ENCODE data around the gene MITF. TPM values are rescaled to one million over a fixed set of nuclear protein-coding genes. Genes with fewer than 3 reads are reported as not detected.
A peak's percentile ranks its signal among the peaks of the same experiment; 100 is the strongest.

The MITF gene
- total RNA-seq, 4 donors from 2014 or later: 71.1 to 139 (median 109) TPM

DNA sequence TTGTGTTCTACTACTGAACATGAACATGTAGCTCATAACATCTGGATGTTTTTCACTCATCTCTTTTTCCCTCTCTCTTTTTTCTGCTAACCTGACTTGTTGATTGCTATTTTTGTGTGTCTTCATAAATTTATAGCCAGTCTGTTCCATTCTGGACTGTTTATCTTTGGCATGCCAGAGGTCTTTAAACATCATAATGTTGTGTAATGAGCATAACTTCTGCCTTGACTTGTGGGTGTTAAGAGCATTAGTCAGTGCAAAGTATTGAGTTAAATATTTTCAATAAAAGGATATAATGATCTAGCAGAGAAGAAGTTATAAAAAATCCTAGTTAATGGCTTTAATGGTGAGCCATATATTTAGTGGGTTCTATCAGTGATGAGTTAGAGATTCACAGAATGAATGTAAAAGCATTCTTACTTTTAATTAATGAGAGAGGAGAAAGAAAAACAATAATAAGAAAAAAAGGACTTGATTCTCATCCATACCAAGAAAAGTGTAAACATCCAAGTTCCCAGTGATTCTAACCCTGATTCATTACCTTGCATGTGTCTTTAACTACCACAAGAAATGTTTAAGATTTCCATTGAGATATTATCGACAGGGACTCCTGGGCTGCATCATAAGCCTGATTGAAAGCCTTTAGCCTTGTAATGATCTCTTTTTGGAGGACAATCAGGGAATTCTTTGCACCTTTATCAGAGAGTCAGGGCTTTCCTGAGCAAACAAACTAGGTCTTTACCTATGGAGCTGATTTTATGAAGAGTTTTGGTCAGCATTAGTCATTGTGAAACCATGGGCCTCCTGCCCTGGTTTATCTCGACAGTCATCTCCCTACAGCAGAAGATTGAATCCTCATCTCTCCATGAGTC, 22.9 kb downstream of the MITF start:
- DNase-seq (no peak), ATAC-seq (peak in 1 of 2 donors; percentile 15)
- H3K9me3 ChIP-seq: no peaks in the 10 kb centered on the region
- in situ Hi-C loops (cut with MboI; ENCODE audit: low sequenced_read_pairs in 4 of 4) (no loop called here), intact Hi-C loops (cut with DNase I; ENCODE audit: low total_unique reads) (no loop called here)
- no peaks in the 10 kb centered on the region for H3K27me3 ChIP-seq
- H3K36me3 ChIP-seq: no peaks in the 10 kb centered on the region
- peak overlapping the region; percentile 45 to 70 (median 54) for H3K27ac ChIP-seq
- H3K4me3 ChIP-seq: no peak overlapping the region
- peaks cover 72 to 76% of the 10 kb centered on the region in 2 donors for H3K4me1 ChIP-seq
- no peak for TF ChIP-seq POLR2A (IDR thresholded peaks at IDR 0.05)
- TF ChIP-seq, protein P1, sequence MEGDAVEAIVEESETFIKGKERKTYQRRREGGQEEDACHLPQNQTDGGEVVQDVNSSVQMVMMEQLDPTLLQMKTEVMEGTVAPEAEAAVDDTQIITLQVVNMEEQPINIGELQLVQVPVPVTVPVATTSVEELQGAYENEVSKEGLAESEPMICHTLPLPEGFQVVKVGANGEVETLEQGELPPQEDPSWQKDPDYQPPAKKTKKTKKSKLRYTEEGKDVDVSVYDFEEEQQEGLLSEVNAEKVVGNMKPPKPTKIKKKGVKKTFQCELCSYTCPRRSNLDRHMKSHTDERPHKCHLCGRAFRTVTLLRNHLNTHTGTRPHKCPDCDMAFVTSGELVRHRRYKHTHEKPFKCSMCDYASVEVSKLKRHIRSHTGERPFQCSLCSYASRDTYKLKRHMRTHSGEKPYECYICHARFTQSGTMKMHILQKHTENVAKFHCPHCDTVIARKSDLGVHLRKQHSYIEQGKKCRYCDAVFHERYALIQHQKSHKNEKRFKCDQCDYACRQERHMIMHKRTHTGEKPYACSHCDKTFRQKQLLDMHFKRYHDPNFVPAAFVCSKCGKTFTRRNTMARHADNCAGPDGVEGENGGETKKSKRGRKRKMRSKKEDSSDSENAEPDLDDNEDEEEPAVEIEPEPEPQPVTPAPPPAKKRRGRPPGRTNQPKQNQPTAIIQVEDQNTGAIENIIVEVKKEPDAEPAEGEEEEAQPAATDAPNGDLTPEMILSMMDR (IDR thresholded peaks at IDR 0.05 in 4 of 5, conservative IDR thresholded peaks at IDR 0.05 in 1 of 5): no peak

DNA sequence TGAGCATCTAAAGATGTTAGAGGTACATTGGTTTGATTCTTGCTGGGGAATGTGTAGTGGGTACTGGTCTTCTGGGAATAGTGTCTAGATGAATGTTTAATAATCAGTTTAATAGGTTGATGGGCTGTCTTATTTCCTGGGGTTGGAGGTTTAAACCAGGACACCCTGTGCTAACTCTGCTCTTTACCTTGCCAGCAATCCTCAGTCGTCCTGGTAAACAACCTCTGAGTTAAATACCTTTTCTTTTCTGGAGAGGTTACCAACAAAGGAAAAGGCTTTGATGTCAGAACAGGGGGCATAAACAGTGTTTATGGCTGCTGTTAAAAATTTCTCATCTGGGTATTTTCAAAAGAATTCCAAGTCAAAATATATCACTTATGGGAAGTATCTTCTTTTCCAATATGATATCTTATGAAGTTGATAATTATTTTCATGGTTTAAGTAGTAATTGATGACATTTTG, 23.5 kb downstream of the MITF start:
- H3K4me3 ChIP-seq: no peak overlapping the region
- H3K4me1 ChIP-seq: peaks cover 72 to 77% of the 10 kb centered on the region in 2 donors
- H3K9me3 ChIP-seq: no peaks in the 10 kb centered on the region
- no peaks in the 10 kb centered on the region for H3K36me3 ChIP-seq
- peak in 1 of 2 donors; percentile 33 for ATAC-seq
- H3K27me3 ChIP-seq: no peaks in the 10 kb centered on the region
- no peak for TF ChIP-seq POLR2A (IDR thresholded peaks at IDR 0.05)
- TF ChIP-seq, protein P1 (IDR thresholded peaks at IDR 0.05 in 4 of 5, conservative IDR thresholded peaks at IDR 0.05 in 1 of 5): no peak
- in situ Hi-C loops (cut with MboI; ENCODE audit: low sequenced_read_pairs in 4 of 4) (no loop called here), intact Hi-C loops (cut with DNase I; ENCODE audit: low total_unique reads) (no loop called here)
- no peak for DNase-seq
- H3K27ac ChIP-seq: peak overlapping the region; percentile 45 to 70 (median 54)

DNA sequence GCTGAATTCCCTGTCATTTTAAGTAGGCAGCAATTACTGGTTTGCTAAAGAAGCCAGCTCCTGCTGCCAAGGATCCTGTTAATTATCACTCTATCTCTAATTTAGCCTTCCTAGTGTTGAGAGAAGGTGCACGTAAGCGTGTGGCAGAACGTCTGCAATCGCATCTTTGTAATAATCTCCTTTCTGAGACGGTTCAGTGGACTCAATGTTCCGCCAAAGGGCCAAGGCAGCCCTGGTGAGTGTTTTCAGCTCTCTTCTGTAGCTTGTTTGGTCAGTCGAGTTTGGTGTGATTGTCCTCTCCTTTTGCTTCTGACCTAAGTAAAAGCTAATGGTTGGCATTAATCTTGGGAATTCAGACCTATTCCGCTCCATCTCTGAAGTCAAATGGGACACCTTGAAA, 24.2 kb downstream of the MITF start:
- Histone ChIP-seq H3K9me3 (no peaks in the 10 kb centered on the region), H3K4me3 (peak overlapping the region in 3 of 4 donors; percentile 5 to 31 (median 16)), H3K36me3 (no peaks in the 10 kb centered on the region), H3K4me1 (peaks cover 78 to 83% of the 10 kb centered on the region in 2 donors), H3K27ac (peak overlapping the region; percentile 45 to 70 (median 54)), H3K27me3 (no peaks in the 10 kb centered on the region)
- in situ Hi-C loops (cut with MboI; ENCODE audit: low sequenced_read_pairs in 4 of 4): no loop called here
- intact Hi-C loops (cut with DNase I; ENCODE audit: low total_unique reads): no loop called here
- TF ChIP-seq, protein P1 (IDR thresholded peaks at IDR 0.05 in 4 of 5, conservative IDR thresholded peaks at IDR 0.05 in 1 of 5): no peak
- no peak for TF ChIP-seq POLR2A (IDR thresholded peaks at IDR 0.05)
- no peak for DNase-seq
- peak; percentile 51 to 79 for ATAC-seq

DNA sequence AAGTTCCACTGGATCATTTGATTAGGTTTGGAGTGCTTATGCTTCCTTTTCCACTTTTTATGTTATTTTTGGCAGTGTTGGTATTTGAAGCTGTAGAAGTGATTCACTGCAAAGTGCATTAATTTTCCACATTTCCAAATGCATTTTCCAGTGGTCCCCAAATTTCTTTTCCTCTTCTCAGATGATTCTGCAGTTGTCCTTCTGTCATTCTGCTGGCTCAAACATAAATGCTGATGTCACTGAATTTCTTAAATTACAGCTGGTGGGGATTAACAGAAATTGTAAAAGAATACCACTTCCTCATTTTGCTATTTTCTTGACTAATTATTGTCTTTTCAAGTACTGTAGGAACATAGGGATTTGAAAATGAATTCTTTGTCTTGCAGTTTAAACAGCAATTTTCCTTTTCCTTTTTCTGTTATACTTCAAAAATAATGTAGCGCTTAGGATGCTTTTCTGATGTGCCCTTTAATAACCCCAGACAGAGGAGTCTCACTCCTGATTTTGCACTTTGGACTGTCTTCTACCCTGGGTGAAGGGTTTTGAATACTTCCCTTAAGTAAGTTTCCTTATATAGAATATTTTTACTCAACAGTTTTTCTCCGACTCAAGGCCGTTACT, 25.0 kb downstream of the MITF start:
- H3K4me3 ChIP-seq: peak overlapping the region in 3 of 4 donors; percentile 16 to 31 (median 22)
- no peaks in the 10 kb centered on the region for H3K27me3 ChIP-seq
- no peak for TF ChIP-seq POLR2A (IDR thresholded peaks at IDR 0.05)
- TF ChIP-seq, protein P1 (IDR thresholded peaks at IDR 0.05 in 4 of 5, conservative IDR thresholded peaks at IDR 0.05 in 1 of 5): no peak
- in situ Hi-C loops (cut with MboI; ENCODE audit: low sequenced_read_pairs in 4 of 4): no loop called here
- ATAC-seq: no peak
- peak overlapping the region; percentile 45 to 70 (median 54) for H3K27ac ChIP-seq
- intact Hi-C loops (cut with DNase I; ENCODE audit: low total_unique reads): loop anchor here (2.0 kb wide), 1 partner anchor 17 kb away; no protein-coding TSS in a partner anchor
- H3K9me3 ChIP-seq: no peaks in the 10 kb centered on the region
- peaks cover 83 to 86% of the 10 kb centered on the region in 2 donors for H3K4me1 ChIP-seq
- no peaks in the 10 kb centered on the region for H3K36me3 ChIP-seq
- no peak for DNase-seq

Measured in gastrocnemius medialis (tissue), 4 donors.